GM19438 (cell line): ENCODE data around the gene CYP2R1.
A peak's percentile ranks its signal among the peaks of the same experiment; 100 is the strongest.

Experiments used
- ATAC-seq: cut with Tn5 transposase; IDR thresholded peaks from one replicate; pipeline ENCODE4 v1.9.1; 2021; ENCODE audit warnings: low read depth; ENCODE audit not compliant: unreplicated experiment

The CYP2R1 gene

GRCh38 chr11:14892036-14892556, at the start of gene CYP2R1:
Gene CYP2R1 (minus strand): TSS chr11:14892231. CDS start chr11:14892205, 26 bp downstream.
- ATAC-seq: peak; percentile 96

GRCh38 chr11:14938936-14939335, 46.9 kb upstream of the CYP2R1 start:
- no peak for ATAC-seq

GRCh38 chr11:14934641-14935351, 42.8 kb upstream of the CYP2R1 start:
- no peak for ATAC-seq

GRCh38 chr11:14932447-14932846, 40.4 kb upstream of the CYP2R1 start:
- no peak for ATAC-seq

- no peak for ATAC-seq
Measured at GRCh38 chr11:14930369-14930768, 38.3 kb upstream of the CYP2R1 start.

- no peak for ATAC-seq
Measured at GRCh38 chr11:14927146-14927545, 35.1 kb upstream of the CYP2R1 start.

- ATAC-seq: no peak
Measured at GRCh38 chr11:14924318-14924717, 32.3 kb upstream of the CYP2R1 start.

- ATAC-seq: no peak
Measured at GRCh38 chr11:14916403-14916802, 24.4 kb upstream of the CYP2R1 start.

GRCh38 chr11:14914536-14914935, 22.5 kb upstream of the CYP2R1 start:
- ATAC-seq: no peak

GRCh38 chr11:14908214-14908880, 16.3 kb upstream of the CYP2R1 start:
- no peak for ATAC-seq

GRCh38 chr11:14907411-14908213, 15.6 kb upstream of the CYP2R1 start:
- no peak for ATAC-seq

- no peak for ATAC-seq
Measured at GRCh38 chr11:14906993-14907392, 15.0 kb upstream of the CYP2R1 start.

GRCh38 chr11:14906578-14906977, 14.5 kb upstream of the CYP2R1 start:
- no peak for ATAC-seq

- ATAC-seq: peak; percentile 67
Measured at GRCh38 chr11:14905104-14906033, 13.3 kb upstream of the CYP2R1 start.

- ATAC-seq: peak; percentile 39
Measured at GRCh38 chr11:14904745-14905103, 12.7 kb upstream of the CYP2R1 start.

GRCh38 chr11:14902650-14903350, 10.8 kb upstream of the CYP2R1 start:
- no peak for ATAC-seq

- ATAC-seq: no peak
Measured at GRCh38 chr11:14898906-14899305, 6.9 kb upstream of the CYP2R1 start.

- no peak for ATAC-seq
Measured at GRCh38 chr11:14898355-14898754, 6.3 kb upstream of the CYP2R1 start.
